ENCODE measurements around the gene ARSB. TPM values are rescaled to one million over a fixed set of nuclear protein-coding genes. Genes with fewer than 3 reads are reported as not detected.
A peak's percentile ranks its signal among the peaks of the same experiment; 100 is the strongest.

The ARSB gene
- polyA plus RNA-seq, 2 of the 4 experiments (the other 2 are of a cell fraction) = 8.4 to 13.4 TPM

DNA sequence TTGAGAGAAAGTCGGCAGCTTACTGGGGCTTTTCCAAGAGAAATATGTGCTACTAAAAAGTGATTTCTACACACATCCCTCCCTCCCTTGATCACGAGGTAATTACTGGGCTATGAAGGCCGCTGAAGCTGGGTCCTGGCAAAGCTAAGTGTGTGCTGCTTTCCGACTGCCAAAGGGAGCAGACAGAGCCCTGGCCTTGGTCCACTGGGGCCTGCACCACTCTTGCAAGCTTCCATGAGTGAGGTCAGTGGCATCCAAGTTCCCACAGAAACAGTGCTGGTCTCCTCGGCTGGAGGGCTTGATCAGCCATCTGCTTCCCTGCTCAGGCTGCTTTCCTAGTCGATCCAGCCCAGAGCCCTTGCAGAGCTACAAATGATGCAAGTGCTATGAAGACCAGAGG lies 181.8 kb downstream of the ARSB start:
- DNase-seq (ENCODE audit: low read depth in 1 of 2, low spot score in 1 of 2) (no peak), FAIRE-seq (no peak), ATAC-seq (no peak)
- TF ChIP-seq HOXB13 (CRISPR knock-in tag; IDR thresholded peaks at IDR 0.05; ENCODE audit: low read depth) = no peak
- no peak for TF ChIP-seq KDM1A (IDR thresholded peaks at IDR 0.05; ENCODE audit: low read depth)
- TF ChIP-seq HOXB5 (CRISPR knock-in tag; IDR thresholded peaks at IDR 0.05) = no peak
- TF ChIP-seq CBX8 (IDR thresholded peaks at IDR 0.05) = no peak
- TF ChIP-seq TP53 (CRISPR knock-in tag; IDR thresholded peaks at IDR 0.05) = no peak
- no peak for TF ChIP-seq FOSB (CRISPR knock-in tag; IDR thresholded peaks at IDR 0.05)
- no peak for TF ChIP-seq RNF2 (IDR thresholded peaks at IDR 0.05; ENCODE audit: borderline replicate concordance, low read depth)
- TF ChIP-seq SMC3 (IDR thresholded peaks at IDR 0.05) = no peak
- no peak for TF ChIP-seq CEBPB (IDR thresholded peaks at IDR 0.05)
- no peak for TF ChIP-seq FOSL2 (IDR thresholded peaks at IDR 0.05)
- no peak for TF ChIP-seq FOSL2 (CRISPR knock-in tag; IDR thresholded peaks at IDR 0.05)
- no peaks in the 10 kb centered on the region for H3K9me3 ChIP-seq
- no peak overlapping the region for H3K27ac ChIP-seq
- ChIA-PET POLR2A (no interaction called here), CTCF (interaction anchor here (1.0 kb wide), 1 partner anchor 161 kb away, joined by 4 read pairs; no protein-coding TSS in a partner anchor)
- H3K4me3 ChIP-seq = no peak overlapping the region
- peaks cover 13% of the 10 kb centered on the region for H3K4me1 ChIP-seq
- WGBS (ENCODE audit: missing lambda C conversion rate) = 77% methylated on average over 6 of the region's 6 CpGs
- H3K4me2 ChIP-seq = no peak overlapping the region

DNA sequence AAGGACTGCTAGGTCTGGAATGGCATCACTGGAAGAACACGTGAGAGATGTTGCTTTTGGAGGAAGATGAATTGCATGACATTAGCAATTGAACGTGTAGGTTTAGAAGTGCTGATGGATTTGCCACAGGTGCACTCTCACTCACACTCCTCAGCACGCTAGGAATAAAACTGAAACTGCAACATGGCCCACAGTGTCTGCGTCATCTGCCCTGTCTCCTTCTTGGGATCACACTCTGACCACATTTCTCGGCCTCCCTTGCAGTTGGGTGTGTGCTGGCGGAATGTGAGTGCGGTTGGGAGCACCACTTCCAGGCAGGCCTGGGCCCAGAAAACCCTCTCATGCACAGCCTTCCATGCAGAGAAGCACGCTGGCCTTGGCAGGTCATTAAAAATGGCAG lies 183.7 kb downstream of the ARSB start:
- peaks cover 17% of the 10 kb centered on the region for H3K4me1 ChIP-seq
- ChIA-PET CTCF (interaction anchor here (0.6 kb wide), 1 partner anchor 1716 kb away, joined by 3 read pairs; no protein-coding TSS in a partner anchor), POLR2A (no interaction called here)
- FAIRE-seq = no peak
- DNase-seq (ENCODE audit: low read depth in 1 of 2, low spot score in 1 of 2) = no peak
- no peak for ATAC-seq
- H3K4me3 ChIP-seq = no peak overlapping the region
- no peak for TF ChIP-seq RFX5 (IDR thresholded peaks at IDR 0.05)
- no peak for TF ChIP-seq ZFP36 (IDR thresholded peaks at IDR 0.05; ENCODE audit: borderline replicate concordance, partially characterized antibody)
- no peak for TF ChIP-seq POLR2AphosphoS2 (conservative IDR thresholded peaks at IDR 0.05; ENCODE audit: low read length)
- no peak for TF ChIP-seq SREBF2 (IDR thresholded peaks at IDR 0.05)
- no peak for TF ChIP-seq BCL3 (IDR thresholded peaks at IDR 0.05)
- no peak for TF ChIP-seq JUN (IDR thresholded peaks at IDR 0.05)
- TF ChIP-seq KDM5A (IDR thresholded peaks at IDR 0.05) = no peak
- H3K9me3 ChIP-seq = no peaks in the 10 kb centered on the region
- no peak overlapping the region for H3K4me2 ChIP-seq
- no peak overlapping the region for H3K27ac ChIP-seq
- 95% methylated on average over 8 of the region's 8 CpGs for WGBS (ENCODE audit: missing lambda C conversion rate)

- Histone ChIP-seq H3K4me3 (no peak overlapping the region), H3K27ac (peak overlapping the region; percentile 41 to 47; a peak in 4 of 6 replicates), H3K4me1 (peaks cover 36% of the 10 kb centered on the region), H3K4me2 (peak overlapping the region; percentile 0; the same call in 1 of the 3 replicates), H3K9me3 (no peaks in the 10 kb centered on the region)
- ATAC-seq (peak; percentile 44 to 45; a peak in 3 of 6 replicates), DNase-seq (ENCODE audit: low read depth in 1 of 2, low spot score in 1 of 2) (peak in 1 of 2 experiments; percentile 16), FAIRE-seq (no peak)
- CTCF ChIA-PET = interaction anchor here (0.8 to 1.4 kb wide), 10 partner anchors 8 to 264 kb away, joined by 3 to 5 read pairs (median 3); no protein-coding TSS in a partner anchor
- TF ChIP-seq GATA3 (IDR thresholded peaks at IDR 0.05; ENCODE audit: borderline replicate concordance) = no peak
- TF ChIP-seq, protein P1, sequence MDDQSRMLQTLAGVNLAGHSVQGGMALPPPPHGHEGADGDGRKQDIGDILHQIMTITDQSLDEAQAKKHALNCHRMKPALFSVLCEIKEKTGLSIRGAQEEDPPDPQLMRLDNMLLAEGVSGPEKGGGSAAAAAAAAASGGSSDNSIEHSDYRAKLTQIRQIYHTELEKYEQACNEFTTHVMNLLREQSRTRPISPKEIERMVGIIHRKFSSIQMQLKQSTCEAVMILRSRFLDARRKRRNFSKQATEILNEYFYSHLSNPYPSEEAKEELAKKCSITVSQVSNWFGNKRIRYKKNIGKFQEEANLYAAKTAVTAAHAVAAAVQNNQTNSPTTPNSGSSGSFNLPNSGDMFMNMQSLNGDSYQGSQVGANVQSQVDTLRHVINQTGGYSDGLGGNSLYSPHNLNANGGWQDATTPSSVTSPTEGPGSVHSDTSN (IDR thresholded peaks at IDR 0.05) = no peak
- peak; percentile 42 to 51; a peak in 4 of 5 replicates for TF ChIP-seq RAD21 (conservative IDR thresholded peaks at IDR 0.05 in 1 of 2, IDR thresholded peaks at IDR 0.05 in 1 of 2)
- TF ChIP-seq SMC3 (IDR thresholded peaks at IDR 0.05) = peak; percentile 46
- TF ChIP-seq, protein P2, sequence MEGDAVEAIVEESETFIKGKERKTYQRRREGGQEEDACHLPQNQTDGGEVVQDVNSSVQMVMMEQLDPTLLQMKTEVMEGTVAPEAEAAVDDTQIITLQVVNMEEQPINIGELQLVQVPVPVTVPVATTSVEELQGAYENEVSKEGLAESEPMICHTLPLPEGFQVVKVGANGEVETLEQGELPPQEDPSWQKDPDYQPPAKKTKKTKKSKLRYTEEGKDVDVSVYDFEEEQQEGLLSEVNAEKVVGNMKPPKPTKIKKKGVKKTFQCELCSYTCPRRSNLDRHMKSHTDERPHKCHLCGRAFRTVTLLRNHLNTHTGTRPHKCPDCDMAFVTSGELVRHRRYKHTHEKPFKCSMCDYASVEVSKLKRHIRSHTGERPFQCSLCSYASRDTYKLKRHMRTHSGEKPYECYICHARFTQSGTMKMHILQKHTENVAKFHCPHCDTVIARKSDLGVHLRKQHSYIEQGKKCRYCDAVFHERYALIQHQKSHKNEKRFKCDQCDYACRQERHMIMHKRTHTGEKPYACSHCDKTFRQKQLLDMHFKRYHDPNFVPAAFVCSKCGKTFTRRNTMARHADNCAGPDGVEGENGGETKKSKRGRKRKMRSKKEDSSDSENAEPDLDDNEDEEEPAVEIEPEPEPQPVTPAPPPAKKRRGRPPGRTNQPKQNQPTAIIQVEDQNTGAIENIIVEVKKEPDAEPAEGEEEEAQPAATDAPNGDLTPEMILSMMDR (IDR thresholded peaks at IDR 0.05) = peak; percentile 25; the same call in 2 of the 3 replicates
- TF ChIP-seq TFCP2L1 (CRISPR knock-in tag; IDR thresholded peaks at IDR 0.05) = no peak
- TF ChIP-seq, protein P3, sequence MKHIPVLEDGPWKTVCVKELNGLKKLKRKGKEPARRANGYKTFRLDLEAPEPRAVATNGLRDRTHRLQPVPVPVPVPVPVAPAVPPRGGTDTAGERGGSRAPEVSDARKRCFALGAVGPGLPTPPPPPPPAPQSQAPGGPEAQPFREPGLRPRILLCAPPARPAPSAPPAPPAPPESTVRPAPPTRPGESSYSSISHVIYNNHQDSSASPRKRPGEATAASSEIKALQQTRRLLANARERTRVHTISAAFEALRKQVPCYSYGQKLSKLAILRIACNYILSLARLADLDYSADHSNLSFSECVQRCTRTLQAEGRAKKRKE (CRISPR knock-in tag; IDR thresholded peaks at IDR 0.05; ENCODE audit: low read depth) = no peak
- POLR2A ChIA-PET = no interaction called here
- 69% methylated on average over 6 of the region's 6 CpGs for WGBS (ENCODE audit: missing lambda C conversion rate)
These were observed 185.7 kb downstream of the ARSB start for GRCh38 chr5:78799266-78800017.

Data from A549 (cell line).